T47D (cell line): ENCODE data around the gene ANG.
A peak's percentile ranks its signal among the peaks of the same experiment; 100 is the strongest.
"Not testable (repeated sequence)": the region's sequence is repeated elsewhere in the genome, so short reads cannot be mapped to it uniquely, and the experiment has no call there.

Experiments used
- DNase-seq, 2 experiments: peaks; one replicate each; pipeline versions ENCODE4 v3.0.0 to v3.0.0-alpha.2; 2011 to 2012; ENCODE audit warnings: low read depth in 1 of 2, low spot score in 1 of 2
- JUND ChIP-seq: IDR thresholded peaks from 2 replicates; pipeline ENCODE4 v1.6.1; 2012; ENCODE audit warnings: low read depth
- in situ Hi-C: cut with HindIII; loops from 2 replicates; pipeline ENCODE4 v1.10.0; 2016; ENCODE audit warnings: low sequenced_read_pairs, low pct_unique_long_range_greater_than_20kb

ANG gene

DNA sequence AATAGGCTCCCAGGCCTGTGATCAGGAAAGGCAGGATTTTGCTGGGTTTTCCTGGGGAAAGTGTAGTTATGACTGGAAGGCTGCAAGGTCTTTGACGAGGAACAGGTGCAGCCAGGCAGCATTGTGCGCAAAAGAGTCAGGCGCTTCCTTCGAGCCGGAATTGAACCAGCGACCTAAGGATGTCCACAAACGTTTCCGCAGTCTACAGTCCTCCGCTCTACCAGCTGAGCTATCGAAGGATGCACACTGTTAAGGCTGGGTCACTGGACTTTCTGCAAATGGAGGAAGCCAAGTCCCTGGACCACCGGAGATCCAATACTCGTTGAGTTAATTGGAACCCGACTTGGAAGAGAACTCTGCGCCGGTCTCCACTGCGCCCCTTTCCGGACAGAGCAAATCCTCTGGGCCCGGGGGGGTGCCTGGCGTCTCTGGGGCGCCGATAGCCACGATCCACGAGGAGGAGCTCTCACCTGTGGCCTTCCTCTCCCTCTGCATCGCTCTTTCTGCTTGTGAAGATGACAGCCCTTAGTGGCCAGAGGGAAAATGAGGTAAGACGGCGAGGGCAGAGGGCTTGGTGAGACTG, 28.7 kb upstream of the ANG start:
- DNase-seq = no peak
- TF ChIP-seq JUND = no peak
- in situ Hi-C loops = no loop called here

DNA sequence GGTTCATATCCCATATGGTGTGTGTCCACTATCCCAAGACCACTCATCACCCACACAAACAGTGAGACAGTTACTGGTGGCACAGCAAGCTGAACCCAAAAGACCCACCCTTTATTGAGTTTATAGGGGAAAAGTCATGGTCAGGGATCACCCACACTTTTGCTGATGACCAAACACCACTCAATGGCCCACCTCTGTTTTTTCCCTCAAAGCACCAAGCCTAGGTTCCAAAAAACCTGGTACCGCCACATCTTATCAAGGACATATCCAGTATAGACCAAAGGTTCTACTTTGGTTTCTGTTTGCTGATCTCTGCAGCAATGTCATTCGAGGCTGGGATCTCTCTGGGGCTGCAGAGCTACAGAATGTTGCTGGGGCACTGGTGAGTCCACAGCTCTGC, 27.4 kb upstream of the ANG start:
- DNase-seq = no peak
- no peak for TF ChIP-seq JUND
- in situ Hi-C loops = no loop called here

DNA sequence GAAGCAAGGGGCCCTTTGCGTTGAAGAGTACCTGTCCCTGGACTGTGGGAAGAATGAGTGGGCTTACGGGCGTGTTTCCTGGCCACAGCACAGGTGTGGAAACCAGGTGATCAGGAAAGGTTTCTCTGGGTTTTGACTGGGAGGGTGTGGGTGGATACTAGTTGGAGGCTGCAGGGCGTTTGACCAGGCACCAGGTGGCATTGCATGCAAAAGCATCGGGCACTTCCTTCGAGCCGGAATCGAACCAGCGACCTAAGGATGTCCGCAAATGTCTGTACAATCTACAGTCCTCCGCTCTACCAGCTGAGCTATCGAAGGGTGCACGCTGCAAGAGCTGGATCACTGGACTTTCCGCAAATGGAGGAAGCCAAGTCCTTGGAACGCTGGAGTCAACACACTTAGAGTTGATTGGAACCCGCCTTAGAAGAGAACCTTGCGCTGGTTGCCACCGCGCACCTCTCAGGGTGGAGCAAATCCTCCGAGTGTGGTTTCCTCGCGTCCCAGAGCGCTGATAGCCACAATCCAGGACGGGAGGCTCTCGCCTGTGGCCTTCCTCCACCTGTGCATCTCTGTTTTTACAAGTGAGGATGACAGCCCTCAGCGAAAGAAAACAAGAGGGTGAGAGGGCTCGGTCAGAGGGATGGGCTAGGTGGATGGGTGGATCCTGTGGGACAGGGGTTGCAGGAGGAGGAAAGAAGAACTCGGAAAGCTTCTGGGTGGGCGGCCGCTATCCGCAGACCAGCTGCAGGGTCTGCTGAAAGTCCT, 25.4 kb upstream of the ANG start:
- no peak for TF ChIP-seq JUND
- in situ Hi-C loops = no loop called here
- DNase-seq = peak in 1 of 2 experiments; percentile 82

DNA sequence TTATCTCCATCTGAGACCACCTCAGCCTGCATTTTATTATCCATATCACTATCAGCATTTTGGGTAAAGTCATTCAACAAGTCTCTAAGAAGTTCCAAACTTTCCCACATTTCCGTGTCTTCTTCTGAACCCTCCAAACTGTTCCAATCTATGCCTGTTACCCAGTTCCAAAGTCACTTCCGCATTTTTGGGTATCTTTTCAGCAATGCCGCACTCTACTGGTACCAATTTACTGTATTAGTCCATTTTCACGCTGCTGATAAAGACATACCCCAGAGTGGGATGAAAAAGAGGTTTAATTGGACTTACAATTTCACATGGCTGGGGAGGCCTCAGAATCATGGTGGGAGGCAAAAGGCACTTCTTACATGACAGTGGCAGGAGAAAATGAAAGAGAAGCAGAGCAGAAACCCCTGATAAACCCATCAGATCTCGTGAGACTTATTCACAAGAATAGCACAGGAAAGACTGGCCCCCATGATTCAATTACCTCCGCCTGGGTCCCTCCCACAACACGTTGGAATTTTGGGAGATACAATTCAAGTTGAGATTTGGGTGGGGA, 22.1 kb upstream of the ANG start:
- in situ Hi-C loops, DNase-seq: not testable (repeated sequence)

DNA sequence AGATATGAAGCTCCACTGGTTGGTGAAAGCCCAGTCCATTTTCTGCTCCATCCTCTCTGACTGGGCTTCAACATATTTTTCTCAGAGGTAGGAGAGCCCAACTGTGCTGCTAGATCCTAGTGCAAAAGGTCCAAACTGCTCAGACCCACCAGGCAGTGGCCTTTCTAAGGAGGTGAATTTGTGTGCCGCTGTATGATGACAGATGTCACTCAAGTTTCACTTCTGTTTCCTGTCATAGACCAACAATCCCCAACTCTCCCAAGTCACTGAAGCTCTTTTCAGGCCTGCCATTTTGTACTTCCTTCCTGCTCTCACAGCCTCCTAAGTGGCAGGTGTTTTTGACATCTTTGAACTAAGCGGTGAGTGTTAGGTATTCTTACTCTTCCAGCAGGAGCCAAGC, 20.6 kb upstream of the ANG start:
- TF ChIP-seq JUND = no peak
- in situ Hi-C loops = no loop called here
- no peak for DNase-seq

DNA sequence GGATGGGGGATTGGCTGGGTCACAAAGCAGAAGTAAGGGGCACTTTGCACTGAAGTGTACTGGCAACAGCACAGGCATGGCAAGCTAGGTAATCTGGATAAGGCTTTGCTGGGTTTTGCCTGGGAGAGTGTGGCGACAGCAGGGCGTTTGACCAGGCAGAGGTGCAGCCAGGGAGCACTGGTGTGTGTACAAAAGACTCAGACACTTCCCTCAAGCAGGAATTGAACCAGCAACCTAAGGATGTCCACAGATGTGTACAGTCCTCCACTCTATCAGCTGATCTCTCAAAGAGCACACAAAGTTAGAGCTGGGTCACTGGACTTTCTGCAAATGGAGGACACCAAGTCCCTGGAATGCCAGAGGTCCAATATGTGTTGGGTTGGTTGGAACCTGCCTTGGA, 19.6 kb upstream of the ANG start:
- no peak for DNase-seq
- no peak for TF ChIP-seq JUND
- in situ Hi-C loops = no loop called here

DNA sequence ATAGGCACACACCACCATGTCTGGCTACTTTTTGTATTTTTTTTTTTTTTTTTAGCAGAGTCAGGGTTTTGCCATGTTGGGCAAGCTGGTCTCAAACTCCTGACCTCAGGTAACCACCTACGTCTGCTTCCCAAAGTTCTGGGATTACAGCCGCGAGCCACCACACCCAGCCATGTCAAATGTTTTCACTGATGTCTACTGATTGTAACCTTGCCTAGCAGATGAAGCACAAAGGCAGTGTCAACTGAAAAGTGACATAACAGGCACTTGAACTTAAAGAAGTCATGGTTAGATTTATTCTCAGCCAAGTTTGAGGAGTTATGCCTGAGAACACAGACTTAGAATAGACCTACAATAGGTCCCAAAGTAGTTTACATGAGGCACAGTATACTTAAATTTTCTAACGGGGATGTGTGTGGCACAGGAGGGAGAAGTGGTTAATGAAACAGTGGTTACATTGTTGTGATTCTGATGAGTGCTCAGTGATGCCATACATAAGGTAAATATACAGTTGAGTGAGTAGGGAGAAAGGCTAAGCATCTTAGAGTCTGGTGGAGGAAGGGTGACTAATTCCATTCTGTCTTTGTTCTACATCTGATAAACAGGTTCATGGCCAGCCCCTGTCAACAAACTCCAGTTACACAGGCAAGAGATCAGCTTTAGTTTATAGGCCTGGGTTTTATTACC, 16.8 kb upstream of the ANG start:
- in situ Hi-C loops = no loop called here
- TF ChIP-seq JUND = no peak
- DNase-seq = peak in 1 of 2 experiments; percentile 60

DNA sequence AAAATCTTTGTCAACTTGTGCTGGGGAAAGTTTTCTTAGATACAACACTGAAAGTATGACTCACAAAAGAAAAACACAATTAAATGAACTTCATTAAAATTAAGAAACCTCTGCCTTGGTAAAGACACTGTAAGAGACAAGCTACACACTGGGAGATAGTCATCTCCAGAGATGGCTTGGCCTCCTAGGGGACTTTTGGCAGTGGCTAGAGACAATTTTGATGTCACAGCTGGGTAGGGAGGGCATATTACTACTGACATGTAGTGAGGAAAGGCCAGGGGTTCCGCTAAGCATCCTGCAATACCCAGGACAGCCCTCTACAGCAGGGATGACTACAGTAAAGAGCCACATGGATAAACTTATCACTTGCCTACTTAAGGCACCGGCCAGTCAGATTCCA, 12.9 kb upstream of the ANG start:
- in situ Hi-C loops = no loop called here
- DNase-seq = no peak
- no peak for TF ChIP-seq JUND

DNA sequence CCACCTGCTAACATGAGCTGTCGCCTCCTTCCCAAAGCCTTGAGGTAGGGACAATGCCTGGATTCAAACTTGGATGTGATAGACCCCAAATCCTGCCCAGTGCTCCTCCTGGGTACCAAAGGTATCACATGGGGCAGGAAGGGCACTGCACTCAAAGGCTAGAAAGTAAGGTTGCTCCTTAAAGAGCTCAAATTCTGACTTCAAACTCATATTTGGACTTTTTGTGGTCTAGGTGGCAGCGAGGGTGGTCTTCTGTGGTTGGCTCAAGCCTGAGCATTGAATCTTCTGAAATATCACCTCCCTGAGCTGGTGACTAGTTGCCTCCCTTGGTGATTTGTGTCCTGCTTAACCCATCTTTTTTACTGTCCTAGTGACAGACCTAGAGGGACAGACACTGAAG, 12.5 kb upstream of the ANG start:
- no peak for DNase-seq
- in situ Hi-C loops = no loop called here
- TF ChIP-seq JUND = no peak

DNA sequence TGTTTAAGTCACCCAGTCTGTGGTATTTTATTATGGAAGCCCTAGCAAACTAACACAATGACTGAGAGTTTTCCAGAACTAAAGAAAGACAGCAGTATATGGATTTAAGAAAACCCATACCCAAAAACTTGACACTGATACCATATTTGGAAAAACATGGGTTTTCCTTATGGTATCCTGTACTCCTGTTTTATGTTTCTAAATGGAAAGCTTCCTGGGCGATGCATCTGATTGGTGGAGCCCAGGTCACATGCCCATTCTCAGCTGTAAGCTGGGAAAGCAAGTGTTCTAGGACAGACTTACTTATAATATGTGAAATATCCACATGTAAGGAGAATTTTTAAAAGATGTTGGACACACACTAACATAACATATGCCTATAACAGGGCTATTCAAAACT, 8.7 kb upstream of the ANG start:
- no peak for DNase-seq
- TF ChIP-seq JUND = no peak
- in situ Hi-C loops = no loop called here

DNA sequence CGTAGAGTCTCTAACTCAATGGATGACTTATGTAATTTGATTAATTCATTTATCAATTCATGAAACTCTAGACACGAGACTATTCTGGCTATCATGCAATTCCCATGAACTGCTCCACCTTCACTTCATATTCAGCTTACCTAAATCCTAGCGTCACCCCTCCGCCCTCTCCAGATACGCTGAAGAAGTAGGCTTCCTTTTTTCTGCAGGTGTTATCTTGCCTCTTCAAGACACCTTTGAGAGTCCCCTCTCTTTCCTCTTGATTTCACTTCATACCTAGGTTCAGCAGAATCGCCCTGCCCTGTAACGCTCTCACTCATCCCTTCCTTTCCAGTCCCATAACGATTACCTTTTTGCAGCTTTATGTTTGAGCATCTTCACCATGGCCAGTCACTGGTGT, 8.2 kb upstream of the ANG start:
- in situ Hi-C loops = no loop called here
- no peak for TF ChIP-seq JUND
- no peak for DNase-seq

DNA sequence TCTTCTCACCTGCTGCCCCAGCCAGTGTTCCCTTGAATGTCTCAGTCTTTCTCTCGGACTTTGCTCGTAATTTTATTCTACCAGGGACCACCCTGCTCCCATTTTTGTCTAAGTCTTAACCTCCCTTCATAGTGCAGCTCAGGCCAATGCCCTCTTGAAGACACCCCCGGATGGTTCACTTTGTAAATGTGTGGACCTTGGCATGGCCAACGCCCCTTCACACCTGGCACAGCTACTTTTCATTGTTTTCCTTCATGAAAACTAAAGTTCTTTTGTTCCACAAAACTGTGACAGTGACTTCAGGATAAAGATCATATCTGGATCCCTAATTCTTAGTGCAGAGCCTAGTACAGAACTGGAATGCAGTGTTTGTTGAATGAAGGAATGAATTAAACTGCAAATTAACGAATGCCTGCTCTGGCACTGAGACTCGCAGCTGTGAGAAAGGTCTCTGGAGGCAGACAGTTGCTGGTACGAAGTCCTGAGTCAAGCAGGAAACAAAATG, 7.7 kb upstream of the ANG start:
- no peak for TF ChIP-seq JUND
- no peak for DNase-seq
- in situ Hi-C loops = no loop called here

DNA sequence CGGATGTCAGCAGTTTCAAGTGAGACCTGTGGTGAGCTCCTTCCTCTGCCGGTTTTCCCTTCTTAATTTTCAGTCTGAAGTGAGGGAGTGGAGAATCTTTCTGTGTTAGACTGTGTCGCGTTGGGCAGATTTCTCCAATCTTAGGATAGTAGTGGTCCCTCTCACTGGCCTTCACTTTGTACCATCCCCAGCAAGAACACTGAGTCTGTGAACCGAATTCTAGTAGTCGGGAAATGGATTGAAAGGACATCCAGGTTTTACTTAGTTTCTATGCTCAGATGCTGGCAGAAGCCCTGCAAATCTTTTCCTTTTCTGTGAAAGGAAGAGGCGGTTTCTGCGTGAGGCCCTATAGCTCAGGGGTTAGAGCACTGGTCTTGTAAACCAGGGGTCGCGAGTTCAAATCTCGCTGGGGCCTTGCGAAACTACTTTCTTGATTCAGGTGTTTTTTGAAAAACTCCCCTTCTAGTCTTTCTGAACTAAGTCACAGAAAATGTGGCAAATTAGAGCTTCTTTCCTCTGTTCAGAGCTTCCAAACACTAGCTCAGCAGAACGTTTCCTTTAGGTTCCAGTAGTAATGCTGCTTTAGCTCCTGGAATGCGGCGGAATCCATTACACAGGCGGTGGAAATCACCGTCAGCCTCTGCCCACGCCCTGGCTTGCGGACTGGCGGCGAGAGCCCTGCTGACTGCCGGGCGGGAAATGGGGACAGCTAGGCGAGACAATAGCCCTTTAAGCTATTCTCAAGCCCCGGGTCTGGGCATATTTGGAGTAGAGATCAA, 7.0 kb upstream of the ANG start:
- no peak for TF ChIP-seq JUND
- in situ Hi-C loops = no loop called here
- peak in 1 of 2 experiments; percentile 83 for DNase-seq
